ENCODE measurements around the gene LRRC49.

Gene LRRC49

DNA sequence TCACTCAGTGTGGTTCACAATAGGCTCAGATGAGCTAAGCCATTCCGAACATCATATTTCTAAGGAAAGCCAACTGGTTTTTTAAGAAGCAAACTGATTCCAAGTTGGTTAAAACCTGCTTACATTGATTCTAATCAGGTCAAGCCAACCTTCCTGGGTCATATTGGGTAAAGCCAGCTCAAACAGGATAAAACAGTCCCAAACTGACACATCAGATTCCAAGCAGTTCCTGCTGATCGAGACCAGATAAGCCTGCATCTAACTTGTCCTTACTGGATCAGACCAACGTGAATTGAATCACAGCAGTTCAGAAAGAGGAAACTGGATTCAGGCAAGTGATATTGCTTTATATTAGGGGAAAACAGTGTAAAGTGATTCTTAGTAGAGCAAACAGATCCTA lies 204.1 kb downstream of the LRRC49 start:
- Histone ChIP-seq H3K79me2 (ENCODE audit: insufficient read depth, low read length) (no peaks in the 10 kb centered on the region), H3K4me2 (ENCODE audit: low read depth, low read length, poor library complexity, severe bottlenecking) (no peak overlapping the region), H2AFZ (ENCODE audit: low read length) (no peak overlapping the region), H3K36me3 (ENCODE audit: insufficient read depth, low read length) (no peaks in the 10 kb centered on the region), H3K4me3 (ENCODE audit: low read length, poor library complexity, severe bottlenecking) (no peak overlapping the region), H3K9ac (ENCODE audit: low read depth, low read length, poor library complexity, severe bottlenecking) (no peak overlapping the region), H3K27me3 (ENCODE audit: insufficient read depth, low read length, poor library complexity, severe bottlenecking) (no peaks in the 10 kb centered on the region), H3F3A (ENCODE audit: low read depth) (no peaks in the 10 kb centered on the region), H3K4me1 (ENCODE audit: insufficient read depth, low read length, poor library complexity, severe bottlenecking) (no peaks in the 10 kb centered on the region), H3K9me2 (replicated peaks; ENCODE audit: low read depth, low read length) (no peaks in the 10 kb centered on the region), H3K9me3 (ENCODE audit: insufficient read depth, low read depth, low read length) (no peaks in the 10 kb centered on the region), H4K20me1 (ENCODE audit: insufficient read depth, low read length, poor library complexity, severe bottlenecking) (no peaks in the 10 kb centered on the region)
- TF ChIP-seq EZH2phosphoT487 (IDR thresholded peaks at IDR 0.05; ENCODE audit: borderline replicate concordance) = no peak
- TF ChIP-seq, protein P1, sequence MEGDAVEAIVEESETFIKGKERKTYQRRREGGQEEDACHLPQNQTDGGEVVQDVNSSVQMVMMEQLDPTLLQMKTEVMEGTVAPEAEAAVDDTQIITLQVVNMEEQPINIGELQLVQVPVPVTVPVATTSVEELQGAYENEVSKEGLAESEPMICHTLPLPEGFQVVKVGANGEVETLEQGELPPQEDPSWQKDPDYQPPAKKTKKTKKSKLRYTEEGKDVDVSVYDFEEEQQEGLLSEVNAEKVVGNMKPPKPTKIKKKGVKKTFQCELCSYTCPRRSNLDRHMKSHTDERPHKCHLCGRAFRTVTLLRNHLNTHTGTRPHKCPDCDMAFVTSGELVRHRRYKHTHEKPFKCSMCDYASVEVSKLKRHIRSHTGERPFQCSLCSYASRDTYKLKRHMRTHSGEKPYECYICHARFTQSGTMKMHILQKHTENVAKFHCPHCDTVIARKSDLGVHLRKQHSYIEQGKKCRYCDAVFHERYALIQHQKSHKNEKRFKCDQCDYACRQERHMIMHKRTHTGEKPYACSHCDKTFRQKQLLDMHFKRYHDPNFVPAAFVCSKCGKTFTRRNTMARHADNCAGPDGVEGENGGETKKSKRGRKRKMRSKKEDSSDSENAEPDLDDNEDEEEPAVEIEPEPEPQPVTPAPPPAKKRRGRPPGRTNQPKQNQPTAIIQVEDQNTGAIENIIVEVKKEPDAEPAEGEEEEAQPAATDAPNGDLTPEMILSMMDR (conservative IDR thresholded peaks at IDR 0.05; ENCODE audit: low read length) = no peak

DNA sequence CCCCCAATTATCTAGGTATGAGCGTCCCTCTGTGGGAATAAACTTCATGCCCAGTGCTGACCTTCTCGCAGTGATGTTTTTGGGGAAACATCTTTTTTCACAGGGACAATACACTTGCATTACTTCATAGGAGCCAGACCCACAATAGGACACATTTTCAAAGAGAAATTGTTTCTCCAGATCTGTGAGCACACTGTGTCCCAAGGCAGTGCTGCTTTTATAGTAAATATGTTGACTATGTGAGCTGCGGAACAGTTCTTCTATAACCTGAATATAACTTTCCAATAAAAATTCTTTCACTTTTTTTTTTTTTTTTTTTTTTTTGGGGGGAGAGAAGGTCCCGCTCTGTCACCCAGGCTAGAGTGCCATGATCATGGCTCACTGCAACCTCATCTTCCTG lies 205.3 kb downstream of the LRRC49 start:
- H3K36me3 ChIP-seq (ENCODE audit: insufficient read depth, low read length) = no peaks in the 10 kb centered on the region
- no peak overlapping the region for H2AFZ ChIP-seq (ENCODE audit: low read length)
- no peak overlapping the region for H3K4me2 ChIP-seq (ENCODE audit: low read depth, low read length, poor library complexity, severe bottlenecking)
- H3K9me3 ChIP-seq (ENCODE audit: insufficient read depth, low read depth, low read length) = no peaks in the 10 kb centered on the region
- H3K9ac ChIP-seq (ENCODE audit: low read depth, low read length, poor library complexity, severe bottlenecking) = no peak overlapping the region
- H4K20me1 ChIP-seq (ENCODE audit: insufficient read depth, low read length, poor library complexity, severe bottlenecking) = no peaks in the 10 kb centered on the region
- H3K4me1 ChIP-seq (ENCODE audit: insufficient read depth, low read length, poor library complexity, severe bottlenecking) = no peaks in the 10 kb centered on the region
- H3K27me3 ChIP-seq (ENCODE audit: insufficient read depth, low read length, poor library complexity, severe bottlenecking) = no peaks in the 10 kb centered on the region
- no peaks in the 10 kb centered on the region for H3K9me2 ChIP-seq (replicated peaks; ENCODE audit: low read depth, low read length)
- TF ChIP-seq EZH2phosphoT487 (IDR thresholded peaks at IDR 0.05; ENCODE audit: borderline replicate concordance) = no peak
- TF ChIP-seq, protein P1 (conservative IDR thresholded peaks at IDR 0.05; ENCODE audit: low read length) = no peak
- H3K79me2 ChIP-seq (ENCODE audit: insufficient read depth, low read length) = no peaks in the 10 kb centered on the region
- no peak overlapping the region for H3K4me3 ChIP-seq (ENCODE audit: low read length, poor library complexity, severe bottlenecking)
- H3F3A ChIP-seq (ENCODE audit: low read depth) = no peaks in the 10 kb centered on the region

DNA sequence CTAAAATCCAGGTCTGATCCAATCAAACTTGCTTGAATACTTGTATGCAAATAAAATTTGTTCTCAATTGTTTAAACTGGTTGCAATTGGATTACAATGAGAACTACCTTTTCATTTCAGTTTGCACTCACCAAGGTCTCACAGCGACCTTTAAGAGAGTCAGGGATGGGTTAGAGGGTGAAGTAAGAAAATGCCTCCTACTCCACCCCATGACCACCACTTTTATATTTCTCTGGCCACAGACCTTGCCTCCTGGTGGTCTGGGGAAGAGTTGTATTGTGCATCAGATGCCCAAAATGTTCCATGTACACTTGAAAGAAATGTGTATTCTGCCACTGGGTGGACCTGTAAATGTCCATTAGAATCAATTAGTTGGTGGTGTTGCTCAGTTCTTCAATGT lies 206.3 kb downstream of the LRRC49 start:
- no peaks in the 10 kb centered on the region for H3K4me1 ChIP-seq (ENCODE audit: insufficient read depth, low read length, poor library complexity, severe bottlenecking)
- H3F3A ChIP-seq (ENCODE audit: low read depth) = no peaks in the 10 kb centered on the region
- no peak overlapping the region for H2AFZ ChIP-seq (ENCODE audit: low read length)
- H3K9ac ChIP-seq (ENCODE audit: low read depth, low read length, poor library complexity, severe bottlenecking) = no peak overlapping the region
- no peaks in the 10 kb centered on the region for H3K27me3 ChIP-seq (ENCODE audit: insufficient read depth, low read length, poor library complexity, severe bottlenecking)
- no peaks in the 10 kb centered on the region for H3K79me2 ChIP-seq (ENCODE audit: insufficient read depth, low read length)
- H3K4me3 ChIP-seq (ENCODE audit: low read length, poor library complexity, severe bottlenecking) = no peak overlapping the region
- no peaks in the 10 kb centered on the region for H3K9me2 ChIP-seq (replicated peaks; ENCODE audit: low read depth, low read length)
- no peak overlapping the region for H3K4me2 ChIP-seq (ENCODE audit: low read depth, low read length, poor library complexity, severe bottlenecking)
- no peaks in the 10 kb centered on the region for H3K36me3 ChIP-seq (ENCODE audit: insufficient read depth, low read length)
- TF ChIP-seq, protein P1 (conservative IDR thresholded peaks at IDR 0.05; ENCODE audit: low read length) = no peak
- no peak for TF ChIP-seq EZH2phosphoT487 (IDR thresholded peaks at IDR 0.05; ENCODE audit: borderline replicate concordance)
- no peaks in the 10 kb centered on the region for H3K9me3 ChIP-seq (ENCODE audit: insufficient read depth, low read depth, low read length)
- H4K20me1 ChIP-seq (ENCODE audit: insufficient read depth, low read length, poor library complexity, severe bottlenecking) = no peaks in the 10 kb centered on the region

Data from Loucy (cell line).